HG03354 (cell line): ENCODE measurements around the gene GNAS.

Experiments
- ATAC-seq: cut with Tn5 transposase; IDR thresholded peaks from one replicate; pipeline ENCODE4 v1.9.1; 2021; ENCODE audit warnings: mild to moderate bottlenecking; ENCODE audit not compliant: unreplicated experiment, poor library complexity, severe bottlenecking

GNAS gene

DNA sequence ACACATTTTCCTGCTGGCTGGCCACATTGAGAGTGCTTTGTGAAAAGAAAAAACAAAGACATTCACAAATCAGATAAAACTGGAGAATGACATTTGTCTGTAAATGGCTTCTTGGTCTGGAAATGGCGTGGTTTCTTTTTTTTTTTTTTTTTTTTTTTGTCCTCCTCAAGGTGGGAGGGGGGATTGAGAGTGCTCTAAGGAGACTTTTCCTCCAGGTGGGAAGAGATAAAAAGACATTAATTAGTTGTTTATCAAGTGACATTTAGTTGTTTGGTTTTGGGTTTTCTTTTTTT is 40.4 kb downstream of the GNAS start:
- ATAC-seq, result no peak

DNA sequence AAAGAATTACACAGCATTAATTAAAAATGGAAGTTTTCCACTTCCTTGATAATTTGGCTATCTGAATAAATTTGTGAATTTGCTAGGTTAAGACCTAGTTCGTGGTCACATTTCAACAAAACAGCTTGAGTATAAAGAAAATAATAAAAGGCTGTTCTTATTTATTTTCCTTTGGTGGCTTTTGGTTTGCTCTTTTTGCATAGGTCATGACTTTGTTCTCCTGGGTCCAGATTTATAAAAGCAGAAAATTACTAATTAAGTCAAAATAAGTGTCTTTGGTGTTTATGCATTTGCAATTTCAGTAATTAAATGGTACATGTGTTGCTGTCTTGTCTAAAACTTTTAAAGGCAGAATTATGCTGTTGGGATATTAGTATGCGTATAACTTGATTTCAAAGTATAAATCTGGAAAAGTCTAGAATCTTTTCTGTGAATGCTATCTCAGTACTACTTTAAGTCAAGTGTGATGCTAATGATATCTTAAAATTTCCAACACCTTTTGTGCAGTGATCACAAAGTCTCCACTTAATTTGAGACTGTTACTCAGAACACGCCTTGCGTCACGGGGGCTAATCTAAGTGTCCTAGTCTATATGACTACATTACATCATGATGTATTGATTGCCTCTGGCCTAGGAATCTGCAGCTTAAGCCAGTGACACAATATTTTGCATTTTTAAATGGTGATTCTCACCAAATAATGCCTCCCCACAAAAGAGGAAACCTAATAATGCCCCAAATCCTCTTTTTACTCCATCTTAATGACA is 41.0 kb downstream of the GNAS start:
- ATAC-seq, result no peak

DNA sequence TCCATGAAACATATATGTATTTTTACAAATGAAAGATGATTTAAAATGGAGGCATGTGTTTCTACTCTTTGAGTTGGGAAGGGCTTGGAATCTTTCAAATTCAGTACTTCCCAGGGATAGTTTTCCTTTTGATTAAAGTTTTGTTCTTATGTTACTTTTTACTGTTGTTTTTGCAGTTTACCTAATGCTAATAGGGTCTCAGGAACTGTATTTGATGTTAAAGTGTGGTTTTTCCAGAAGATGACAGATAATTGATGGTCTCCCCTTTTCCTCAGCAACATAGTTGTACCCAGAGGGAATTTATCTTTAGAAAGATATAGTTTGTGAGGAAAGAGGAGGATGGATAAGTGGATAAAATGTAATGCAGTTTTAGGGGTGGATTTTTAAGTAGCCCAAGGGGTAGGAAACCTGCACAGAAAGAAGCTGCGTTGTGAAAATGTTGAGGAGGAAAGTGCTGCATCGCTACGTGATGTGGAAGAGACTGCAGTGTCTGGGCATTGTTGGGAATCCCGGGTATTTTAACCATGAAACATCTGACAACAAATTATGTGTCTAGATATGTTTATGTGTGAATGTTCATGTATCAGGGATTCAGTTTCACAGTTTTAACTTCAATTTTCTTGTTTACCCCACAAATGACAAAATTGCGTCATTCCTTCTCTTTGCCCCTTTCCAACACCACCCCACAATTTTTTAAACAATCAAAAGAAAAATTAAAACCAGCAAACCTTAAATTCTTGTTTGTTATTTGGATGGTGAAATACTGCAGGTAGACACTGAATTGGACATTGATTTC is 42.3 kb downstream of the GNAS start:
- no peak for ATAC-seq

DNA sequence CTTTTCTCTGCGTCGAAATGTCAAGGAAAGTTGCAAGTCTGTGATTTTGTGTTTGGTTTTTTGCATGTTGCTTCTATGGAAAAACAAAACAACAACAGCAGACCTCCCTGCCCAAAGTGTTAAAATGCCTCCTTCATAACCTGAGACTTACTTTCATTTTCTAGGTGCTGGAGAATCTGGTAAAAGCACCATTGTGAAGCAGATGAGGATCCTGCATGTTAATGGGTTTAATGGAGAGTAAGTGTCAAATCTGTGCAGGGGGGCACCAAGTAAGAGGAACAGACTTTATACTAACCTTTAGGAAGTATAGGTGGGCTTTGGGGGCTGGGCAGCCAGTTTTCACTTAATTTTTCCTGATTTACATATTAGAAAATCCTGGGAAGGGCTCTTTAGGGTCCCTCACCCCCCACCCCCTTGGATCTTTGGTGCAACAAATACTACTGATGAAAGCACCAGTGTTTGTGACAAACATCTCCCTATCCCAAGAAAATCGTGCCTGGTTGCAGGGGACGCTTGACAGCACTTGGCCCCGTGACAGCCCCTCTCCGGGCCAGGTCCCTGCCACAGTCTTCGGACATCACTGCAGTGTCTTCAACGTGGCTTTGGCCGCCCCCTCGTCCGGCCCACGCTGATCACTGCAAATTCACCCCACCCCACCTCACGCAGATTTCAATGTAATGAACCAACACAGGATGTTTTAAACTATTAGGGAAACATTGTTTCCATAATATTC is 43.1 kb downstream of the GNAS start:
- ATAC-seq, result no peak

DNA sequence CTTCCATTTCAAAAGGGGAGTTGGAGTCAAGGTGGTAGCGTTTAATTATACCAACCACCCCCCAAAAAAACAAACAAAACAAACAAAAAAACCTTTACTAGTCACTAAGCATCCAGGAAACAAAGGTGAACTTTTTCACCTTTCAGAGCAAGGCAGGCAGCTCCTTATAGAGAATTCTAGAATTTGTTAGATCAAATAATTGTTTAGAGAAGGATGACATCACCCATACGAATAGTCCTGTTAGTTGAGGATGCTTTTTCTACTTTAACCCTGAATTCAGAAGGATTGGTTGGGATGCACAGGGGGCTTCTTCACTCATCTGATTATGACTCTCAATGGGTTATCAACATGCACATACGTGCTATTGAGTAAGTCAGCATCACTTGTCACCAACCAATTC is 44.3 kb downstream of the GNAS start:
- ATAC-seq, result no peak

DNA sequence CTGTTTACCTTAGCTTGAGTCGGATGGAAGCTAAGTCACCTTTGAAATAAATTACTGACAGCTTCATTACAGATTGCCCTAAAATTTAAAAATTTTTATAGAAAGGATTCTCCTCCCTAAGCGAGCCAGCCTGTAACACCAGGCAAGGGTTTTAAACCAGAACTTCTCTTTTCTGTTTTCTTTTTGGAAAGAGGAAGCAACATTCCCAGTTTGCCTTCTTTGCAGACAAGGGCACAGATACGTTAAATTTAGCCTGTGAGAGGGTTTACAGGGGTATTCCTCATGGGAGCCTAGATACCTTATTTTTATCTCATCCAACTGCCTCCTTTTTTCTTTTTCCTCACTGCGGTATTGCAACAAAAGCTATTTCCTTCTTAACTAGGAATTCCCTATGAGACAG is 45.0 kb downstream of the GNAS start:
- ATAC-seq, result no peak

DNA sequence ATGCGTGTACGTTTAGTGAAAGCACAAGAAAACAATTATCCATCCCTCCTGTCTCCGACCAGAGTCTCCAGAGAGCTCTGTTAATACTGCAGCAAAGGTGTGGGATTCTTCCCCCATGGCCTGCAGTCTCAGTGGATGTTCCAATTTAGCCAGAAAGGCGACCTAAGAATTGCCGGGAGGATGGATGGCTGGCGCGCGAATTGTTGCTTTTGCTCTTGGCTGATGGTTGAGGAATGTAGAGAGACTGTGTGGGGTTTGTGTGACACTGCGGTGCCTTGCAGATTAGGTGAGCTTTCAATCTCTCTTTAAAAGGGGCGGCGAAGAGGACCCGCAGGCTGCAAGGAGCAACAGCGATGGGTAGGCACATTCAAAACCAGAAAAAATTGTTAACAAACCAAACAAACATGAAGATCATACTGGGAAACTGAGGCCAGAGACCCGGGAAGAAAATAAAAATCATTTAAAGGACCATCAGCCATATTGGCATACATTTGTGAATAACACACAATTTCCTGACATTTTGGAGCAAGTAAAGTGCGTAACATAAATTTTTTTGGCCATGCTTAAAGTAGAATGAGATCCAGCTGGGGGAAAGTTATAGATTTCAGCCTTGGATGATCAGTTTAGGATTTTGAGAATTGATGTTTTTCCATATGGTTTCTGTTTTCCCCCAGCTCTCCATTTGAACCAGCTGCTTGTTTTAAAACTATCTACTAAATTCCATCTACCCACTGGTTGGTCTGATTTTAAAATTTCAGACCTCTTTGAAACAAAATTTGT is 46.3 kb downstream of the GNAS start:
- no peak for ATAC-seq

DNA sequence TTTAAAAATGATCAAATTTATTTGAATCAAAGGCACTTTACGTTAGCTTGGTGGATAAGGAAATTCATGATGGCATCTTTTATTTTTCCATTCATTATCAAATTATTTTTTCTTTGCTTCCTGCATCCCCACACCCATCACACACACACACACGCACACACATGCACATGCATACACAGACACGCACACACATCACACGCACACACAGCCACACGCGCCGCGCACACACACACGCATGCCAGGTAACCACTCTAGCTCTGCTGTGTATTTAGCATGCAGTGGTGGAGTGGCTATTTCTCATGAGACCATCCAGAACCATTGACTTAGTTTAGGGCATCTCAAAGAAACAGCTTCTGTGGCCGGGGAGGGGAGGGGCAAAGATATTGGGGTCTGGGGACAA is 47.0 kb downstream of the GNAS start:
- ATAC-seq, result no peak

DNA sequence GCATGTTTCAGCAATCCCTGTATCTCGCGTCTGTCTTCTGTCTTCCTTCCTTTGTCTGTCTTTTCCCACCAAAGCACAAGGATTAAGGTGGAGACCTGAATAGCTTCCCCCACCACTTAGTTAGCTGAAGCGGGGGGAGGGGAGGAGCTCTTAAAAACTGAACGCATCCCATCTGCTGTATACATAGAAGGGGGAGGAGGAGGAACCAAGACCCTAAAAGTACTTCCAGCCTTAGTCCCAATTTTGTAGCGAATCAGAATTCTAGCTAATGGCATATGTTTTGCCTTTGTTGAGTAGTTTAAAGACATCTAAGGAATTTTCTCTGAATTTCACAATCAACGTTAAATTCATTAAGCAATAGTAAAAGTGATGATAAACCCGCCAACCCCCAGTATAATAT is 47.9 kb downstream of the GNAS start:
- ATAC-seq, result no peak

DNA sequence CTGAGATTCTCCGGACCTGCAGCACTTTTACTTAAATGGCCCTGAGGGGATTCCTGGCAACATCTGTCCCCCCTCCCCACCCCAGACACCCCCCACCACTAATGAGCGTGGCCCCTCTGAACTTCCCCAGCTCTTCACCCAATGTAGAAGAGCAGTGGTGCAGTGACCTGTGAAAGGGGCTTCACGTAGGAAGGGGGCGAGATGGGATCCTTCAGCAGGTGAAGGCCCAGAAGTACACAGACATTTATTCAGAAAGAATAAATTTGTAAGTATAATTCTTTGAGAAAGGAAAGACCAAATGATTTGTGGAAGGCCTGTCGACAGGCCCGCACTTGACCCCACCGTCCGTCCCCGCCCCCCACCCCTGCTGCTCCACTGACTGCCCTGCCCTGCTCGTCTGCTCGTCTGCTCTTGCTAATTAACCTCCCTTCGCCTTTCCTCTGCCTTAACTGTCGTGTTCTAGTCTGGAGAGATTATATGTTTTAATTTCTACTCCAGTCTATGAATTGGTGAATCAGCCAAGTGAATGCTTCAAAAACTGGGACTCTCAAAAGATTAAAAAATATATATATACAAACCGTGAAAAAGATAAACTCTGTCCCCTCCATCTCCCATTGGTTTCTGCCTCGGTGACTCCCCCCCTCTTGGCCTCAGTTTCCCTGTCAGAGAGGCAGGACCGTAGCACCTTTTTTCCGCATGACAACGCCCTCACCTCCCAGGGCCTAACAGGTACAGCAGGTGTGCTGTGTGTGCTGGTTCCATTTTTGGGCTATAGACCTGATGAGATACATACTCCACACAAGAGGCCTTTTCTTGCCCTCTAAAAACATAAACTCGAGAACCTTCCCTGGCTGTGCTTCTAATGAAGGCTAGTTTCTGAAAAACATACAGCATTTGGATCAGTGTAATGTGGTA is 49.2 kb downstream of the GNAS start:
- ATAC-seq, result no peak

DNA sequence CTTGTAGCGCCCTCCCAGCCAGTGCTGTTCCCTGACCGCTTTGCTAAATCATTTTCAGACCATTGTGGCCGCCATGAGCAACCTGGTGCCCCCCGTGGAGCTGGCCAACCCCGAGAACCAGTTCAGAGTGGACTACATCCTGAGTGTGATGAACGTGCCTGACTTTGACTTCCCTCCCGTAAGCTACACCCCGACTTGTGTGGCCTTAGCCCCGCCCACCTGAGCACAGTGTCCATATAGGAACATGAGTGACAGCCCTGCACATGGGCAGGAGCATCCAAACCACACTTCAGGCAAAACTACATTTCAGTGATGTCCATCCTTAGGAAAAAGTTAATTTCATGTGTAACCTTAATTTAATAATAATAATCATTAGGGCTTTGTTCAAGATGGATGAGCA is 51.1 kb downstream of the GNAS start:
- no peak for ATAC-seq

DNA sequence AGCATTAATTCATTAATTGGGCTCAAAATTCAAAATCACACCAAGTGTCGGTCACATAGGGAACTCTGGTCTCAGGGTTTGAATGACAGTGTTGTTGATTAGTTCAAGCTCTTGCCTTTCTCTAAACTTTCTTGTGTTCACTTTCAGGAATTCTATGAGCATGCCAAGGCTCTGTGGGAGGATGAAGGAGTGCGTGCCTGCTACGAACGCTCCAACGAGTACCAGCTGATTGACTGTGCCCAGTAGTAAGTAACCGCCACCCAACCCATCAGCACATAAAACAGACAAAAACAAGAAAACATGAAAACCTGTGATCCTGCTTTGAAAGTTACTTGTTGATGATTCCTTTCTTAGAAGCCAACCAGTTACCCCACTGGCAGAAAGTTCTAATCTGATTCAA is 52.7 kb downstream of the GNAS start:
- no peak for ATAC-seq

DNA sequence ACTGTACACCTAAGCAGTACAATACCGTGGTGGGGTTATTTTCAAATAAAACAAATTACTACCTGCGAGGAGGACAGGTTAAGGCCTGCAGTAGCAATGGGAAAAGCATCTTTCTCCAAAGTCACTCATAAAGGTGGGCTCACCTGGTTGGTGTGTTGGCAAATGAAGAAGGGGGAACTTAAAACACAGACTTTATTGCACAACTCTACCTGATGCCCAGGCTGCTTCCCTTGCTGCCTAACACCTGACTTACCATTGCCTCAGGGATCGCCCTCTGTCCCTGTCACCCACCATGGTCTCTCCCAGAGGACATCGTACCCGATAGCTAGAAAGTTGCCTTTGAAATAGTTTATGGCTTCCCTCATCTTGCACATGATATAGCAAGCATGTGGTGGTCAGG is 53.6 kb downstream of the GNAS start:
- ATAC-seq, result no peak

DNA sequence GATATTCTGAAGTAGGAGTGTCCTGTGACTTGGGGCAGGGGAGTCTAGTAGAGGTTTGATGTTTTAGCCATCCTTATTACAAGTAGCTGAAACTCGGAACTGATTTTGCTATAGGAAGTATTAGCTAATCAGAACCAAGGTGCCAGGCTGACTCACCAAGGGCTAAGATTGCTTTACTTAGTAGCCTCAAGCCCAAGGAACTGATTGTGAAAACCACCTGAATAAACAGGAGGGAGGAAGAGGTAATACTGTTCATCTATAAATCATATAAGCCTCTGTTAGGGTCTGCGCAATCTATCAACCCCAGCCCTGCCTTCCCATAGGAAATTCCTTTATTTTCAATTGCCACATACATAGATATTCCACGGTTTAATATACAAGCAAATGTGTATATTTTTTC is 54.4 kb downstream of the GNAS start:
- ATAC-seq, result no peak

DNA sequence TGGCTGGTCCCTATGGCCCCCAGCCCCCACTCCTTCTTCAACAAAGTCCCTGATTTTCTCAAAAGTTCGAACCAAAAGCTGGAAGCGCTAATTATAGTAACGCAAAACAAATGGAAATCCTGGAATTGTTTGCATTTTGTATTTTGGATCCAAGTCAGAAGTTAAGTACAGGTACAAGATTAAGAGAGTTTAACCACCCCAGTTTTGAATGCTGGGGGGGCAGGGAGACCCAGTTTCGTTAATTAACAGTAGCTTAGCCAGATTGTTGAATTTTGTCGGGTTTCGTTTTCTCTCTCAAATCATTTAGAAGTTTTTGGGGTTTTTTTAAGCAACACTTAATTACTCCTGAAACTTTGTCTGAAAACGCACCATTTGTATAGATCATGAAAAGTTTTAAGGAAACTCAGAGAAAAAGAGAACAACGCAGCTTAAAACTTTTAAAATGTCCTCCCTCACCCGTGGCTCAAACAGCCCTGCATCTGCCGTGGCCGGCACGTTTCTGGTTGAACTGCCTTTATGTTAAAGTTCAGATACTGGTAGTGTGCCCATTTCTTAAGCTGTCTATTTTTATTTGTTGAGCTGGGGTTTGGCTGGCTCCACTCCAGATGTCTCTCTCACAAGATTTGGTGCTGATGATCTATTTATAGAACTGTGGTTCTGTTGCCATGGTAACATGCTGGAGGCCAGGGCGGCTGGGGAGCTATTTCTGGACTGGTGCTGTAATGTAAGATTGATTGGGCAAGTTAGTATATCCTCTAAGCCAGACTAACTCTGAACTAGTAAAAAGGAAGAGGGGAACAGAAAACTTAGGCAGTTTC is 55.0 kb downstream of the GNAS start:
- peak; percentile 91 for ATAC-seq

DNA sequence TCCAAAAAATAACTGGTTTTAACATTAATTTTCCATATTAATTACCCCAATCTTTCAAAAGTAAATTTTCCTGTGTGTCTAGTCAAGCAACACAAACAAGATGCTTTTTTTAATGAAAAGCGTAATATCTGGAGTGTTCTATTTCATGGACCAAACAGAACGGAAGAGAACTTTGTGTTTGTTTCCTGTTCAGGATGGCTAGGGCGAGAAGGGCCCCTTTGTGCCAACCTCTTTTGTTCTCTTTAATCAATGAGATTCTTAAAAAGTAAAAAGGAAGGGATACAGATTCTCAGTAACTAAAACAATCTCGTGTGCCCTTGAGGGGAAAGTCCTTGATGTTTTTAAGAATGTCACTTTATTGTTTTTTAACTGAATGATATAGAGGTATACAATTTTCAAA is 55.7 kb downstream of the GNAS start:
- peak; percentile 32 for ATAC-seq

DNA sequence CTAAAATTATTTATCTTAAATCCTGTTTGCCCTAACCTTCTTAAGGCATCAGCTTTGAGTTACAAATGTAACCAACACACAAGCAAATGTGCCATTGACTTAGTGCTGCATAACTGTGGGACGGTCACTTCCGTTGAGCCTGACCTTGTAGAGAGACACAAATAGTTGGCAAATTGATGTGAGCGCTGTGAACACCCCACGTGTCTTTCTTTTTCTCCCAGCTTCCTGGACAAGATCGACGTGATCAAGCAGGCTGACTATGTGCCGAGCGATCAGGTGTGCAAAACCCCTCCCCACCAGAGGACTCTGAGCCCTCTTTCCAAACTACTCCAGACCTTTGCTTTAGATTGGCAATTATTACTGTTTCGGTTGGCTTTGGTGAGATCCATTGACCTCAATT is 56.4 kb downstream of the GNAS start:
- ATAC-seq, result no peak

DNA sequence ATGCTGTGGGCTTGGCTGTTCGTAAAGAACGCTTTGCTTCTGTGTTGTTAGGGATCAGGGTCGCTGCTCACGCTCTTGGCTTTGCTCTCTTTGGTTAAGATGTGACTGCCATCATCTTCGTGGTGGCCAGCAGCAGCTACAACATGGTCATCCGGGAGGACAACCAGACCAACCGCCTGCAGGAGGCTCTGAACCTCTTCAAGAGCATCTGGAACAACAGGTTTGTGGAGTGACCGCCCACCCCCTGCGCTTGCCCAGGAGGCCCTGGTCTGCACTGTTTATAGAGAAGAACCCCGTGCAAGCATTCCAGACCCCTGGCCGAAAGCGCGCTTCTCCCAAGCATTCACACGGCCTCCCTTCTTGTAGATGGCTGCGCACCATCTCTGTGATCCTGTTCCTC is 57.1 kb downstream of the GNAS start:
- no peak for ATAC-seq
